ENCODE results near the gene ALG9.
A peak's percentile ranks its signal among the peaks of the same experiment; 100 is the strongest.

Gene ALG9

DNA sequence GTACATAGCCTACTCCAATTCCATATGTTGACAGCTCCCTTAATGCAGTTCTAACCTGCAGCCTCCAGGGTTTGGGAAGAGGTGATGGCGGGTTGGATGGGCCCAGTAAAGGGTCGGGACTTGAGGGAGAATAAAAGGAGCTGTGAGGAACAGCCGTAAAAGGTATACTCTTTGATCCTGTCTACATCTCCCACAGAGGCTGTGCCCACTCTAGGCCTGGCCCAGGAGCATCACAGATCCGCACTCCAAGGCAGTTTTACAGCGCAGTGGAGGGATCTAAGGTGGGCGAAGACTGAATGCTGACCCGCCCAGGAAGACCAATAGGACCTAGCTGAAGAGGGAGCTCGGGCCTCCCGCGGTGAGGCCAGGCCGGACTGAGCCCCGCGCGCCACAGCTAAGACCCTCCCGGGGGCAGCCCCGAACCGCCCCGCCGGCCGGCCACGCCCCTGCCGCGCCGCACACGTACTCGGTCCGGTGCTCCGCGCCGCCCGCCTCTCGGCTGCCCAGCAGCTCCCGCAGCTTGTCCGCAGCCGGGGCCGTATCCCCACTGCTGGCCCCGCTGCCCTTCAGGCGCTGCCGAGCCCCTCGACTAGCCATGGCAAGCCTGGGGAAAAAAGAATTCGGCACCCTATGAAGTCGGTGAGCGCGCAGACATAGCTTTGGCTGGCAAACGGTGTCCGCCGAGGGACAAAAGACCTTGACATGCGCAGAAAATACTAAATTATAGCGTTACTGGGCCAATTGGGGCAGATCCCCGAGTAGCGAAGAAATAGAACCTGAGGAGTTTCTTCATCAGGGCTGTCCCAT is at the start of gene ALG9:
ALG9 (minus strand) TSS at position 696 of the 807 bp plus-strand sequence; CDS start at position 597, 99 bp downstream.
- H3K36me3 ChIP-seq (ENCODE audit: control insufficient read depth, insufficient read depth, low read length) = no peaks in the 10 kb centered on the region
- peak within 1 kb of the TSS; percentile 89 for H2AFZ ChIP-seq

GRCh38 chr11:111920908-111921307 is 49.5 kb upstream of the ALG9 start:
- no peak overlapping the region for H3K27ac ChIP-seq
- no peak for TF ChIP-seq CTCF (IDR thresholded peaks at IDR 0.05)
- no peak overlapping the region for H3K4me2 ChIP-seq (ENCODE audit: low read length)
- no peak overlapping the region for H3K9ac ChIP-seq
- no peaks in the 10 kb centered on the region for H3K9me3 ChIP-seq (ENCODE audit: control insufficient read depth, low read length)
- H3K36me3 ChIP-seq (ENCODE audit: control insufficient read depth, insufficient read depth, low read length) = no peaks in the 10 kb centered on the region
- no peaks in the 10 kb centered on the region for H3K4me1 ChIP-seq
- no peaks in the 10 kb centered on the region for H3K27me3 ChIP-seq (ENCODE audit: control insufficient read depth, insufficient read depth, low read length)
- no peaks in the 10 kb centered on the region for H3K79me2 ChIP-seq
- H2AFZ ChIP-seq = no peak overlapping the region
- no peak overlapping the region for H3K4me3 ChIP-seq (ENCODE audit: low read depth, low read length)

More for the DNA sequence above, at the start of gene ALG9:
- H3K27me3 ChIP-seq (ENCODE audit: control insufficient read depth, insufficient read depth, low read length) = no peaks in the 10 kb centered on the region
- peak within 1 kb of the TSS; percentile 81 for H3K4me3 ChIP-seq (ENCODE audit: low read depth, low read length)
- H3K4me2 ChIP-seq (ENCODE audit: low read length) = peak within 1 kb of the TSS; percentile 78
- no peak for TF ChIP-seq CTCF (IDR thresholded peaks at IDR 0.05)
- H3K27ac ChIP-seq = peak within 1 kb of the TSS; percentile 73
- no peaks in the 10 kb centered on the region for H3K4me1 ChIP-seq
- H3K9me3 ChIP-seq (ENCODE audit: control insufficient read depth, low read length) = no peaks in the 10 kb centered on the region
- H3K79me2 ChIP-seq = no peaks in the 10 kb centered on the region
- H3K9ac ChIP-seq = peak within 1 kb of the TSS; percentile 77

- Histone ChIP-seq H3K4me3 (ENCODE audit: low read depth, low read length) (peak within 1 kb of the TSS; percentile 55), H3K4me2 (ENCODE audit: low read length) (peak within 1 kb of the TSS; percentile 69), H3K27me3 (ENCODE audit: control insufficient read depth, insufficient read depth, low read length) (no peaks in the 10 kb centered on the region), H3K4me1 (no peaks in the 10 kb centered on the region), H3K9me3 (ENCODE audit: control insufficient read depth, low read length) (no peaks in the 10 kb centered on the region), H3K9ac (no peak within 1 kb of the TSS), H3K27ac (peak within 1 kb of the TSS; percentile 83), H3K79me2 (no peaks in the 10 kb centered on the region), H3K36me3 (ENCODE audit: control insufficient read depth, insufficient read depth, low read length) (no peaks in the 10 kb centered on the region), H2AFZ (peak within 1 kb of the TSS; percentile 76)
- TF ChIP-seq CTCF (IDR thresholded peaks at IDR 0.05) = no peak
These were observed 47.2 kb upstream of the ALG9 start, which contains the start of gene C11orf52 for GRCh38 chr11:111918390-111919256. C11orf52 (plus strand) TSS chr11:111918913; CDS start chr11:111918973, 60 bp downstream.

GRCh38 chr11:111917788-111918187 is 46.4 kb upstream of the ALG9 start:
- Histone ChIP-seq H3K4me1 (no peaks in the 10 kb centered on the region), H3K27me3 (ENCODE audit: control insufficient read depth, insufficient read depth, low read length) (no peaks in the 10 kb centered on the region), H3K4me2 (ENCODE audit: low read length) (no peak overlapping the region), H3K9ac (no peak overlapping the region), H3K27ac (peak overlapping the region; percentile 83), H3K79me2 (no peaks in the 10 kb centered on the region), H3K4me3 (ENCODE audit: low read depth, low read length) (no peak overlapping the region), H3K36me3 (ENCODE audit: control insufficient read depth, insufficient read depth, low read length) (no peaks in the 10 kb centered on the region), H2AFZ (no peak overlapping the region), H3K9me3 (ENCODE audit: control insufficient read depth, low read length) (no peaks in the 10 kb centered on the region)
- no peak for TF ChIP-seq CTCF (IDR thresholded peaks at IDR 0.05)
